GM18511 (cell line): ENCODE measurements around the gene PATJ.
"Not testable (repeated sequence)": the region's sequence is repeated elsewhere in the genome, so short reads cannot be mapped to it uniquely, and the experiment has no call there.

Source experiments
- ATAC-seq: cut with Tn5 transposase; IDR thresholded peaks from one replicate; pipeline ENCODE4 v1.9.1; 2021; ENCODE audit warnings: mild to moderate bottlenecking, moderate library complexity; ENCODE audit not compliant: unreplicated experiment

Gene PATJ

DNA sequence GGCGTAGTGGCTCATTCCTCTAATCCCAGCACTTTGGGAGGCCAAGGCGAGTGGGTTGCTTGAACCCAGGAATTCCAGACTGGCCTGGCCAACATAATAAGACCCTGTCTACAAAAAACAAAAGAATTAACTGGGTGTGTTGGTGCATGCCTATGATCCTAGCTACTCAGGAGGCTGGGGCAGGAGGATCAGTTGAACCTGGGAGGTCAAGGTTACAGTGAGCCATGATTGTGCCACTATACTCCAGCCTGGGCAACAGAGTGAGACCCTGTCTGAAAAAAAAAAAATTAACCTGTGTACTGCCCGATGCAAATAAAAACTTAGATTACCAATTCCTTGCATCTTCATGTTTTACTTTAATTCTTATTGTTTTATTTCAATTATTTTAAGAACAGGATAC is 193.2 kb downstream of the PATJ start:
- ATAC-seq = no peak

DNA sequence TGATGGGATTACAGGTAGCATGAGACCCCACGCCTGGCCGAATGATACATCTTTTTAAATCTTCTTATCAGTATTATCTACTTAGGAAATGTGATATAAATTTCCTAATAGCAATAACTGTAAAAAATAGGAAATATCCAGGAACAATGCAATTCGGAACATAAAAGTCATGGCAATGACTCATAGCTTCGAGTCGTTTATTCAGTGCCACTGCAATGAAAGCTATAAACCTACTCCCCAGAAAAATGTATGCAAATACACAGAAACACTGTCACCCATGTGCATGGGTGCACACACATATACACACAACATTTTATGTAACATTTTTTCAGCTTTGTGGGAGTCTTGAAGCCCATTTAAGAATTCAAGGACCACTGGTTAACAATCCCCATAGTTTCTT is 194.6 kb downstream of the PATJ start:
- no peak for ATAC-seq

DNA sequence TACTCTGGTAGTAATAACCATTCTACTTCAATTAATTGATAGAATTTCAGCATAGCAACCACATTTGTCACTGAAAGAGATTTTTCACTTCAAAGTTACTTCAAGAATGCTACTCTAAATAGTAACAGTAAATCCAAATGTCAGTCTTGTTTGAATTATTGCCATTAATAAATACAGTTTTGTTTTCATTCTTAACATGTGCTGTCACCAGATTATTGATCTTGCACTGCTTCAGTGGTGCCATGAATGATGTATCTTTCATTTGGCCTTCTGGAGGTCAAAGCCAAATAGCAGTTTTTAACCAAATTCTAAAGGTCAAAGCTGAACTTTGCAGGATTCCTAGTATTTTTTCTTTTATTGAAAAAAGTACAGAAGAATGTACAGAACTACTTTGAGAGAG is 199.5 kb downstream of the PATJ start:
- no peak for ATAC-seq

DNA sequence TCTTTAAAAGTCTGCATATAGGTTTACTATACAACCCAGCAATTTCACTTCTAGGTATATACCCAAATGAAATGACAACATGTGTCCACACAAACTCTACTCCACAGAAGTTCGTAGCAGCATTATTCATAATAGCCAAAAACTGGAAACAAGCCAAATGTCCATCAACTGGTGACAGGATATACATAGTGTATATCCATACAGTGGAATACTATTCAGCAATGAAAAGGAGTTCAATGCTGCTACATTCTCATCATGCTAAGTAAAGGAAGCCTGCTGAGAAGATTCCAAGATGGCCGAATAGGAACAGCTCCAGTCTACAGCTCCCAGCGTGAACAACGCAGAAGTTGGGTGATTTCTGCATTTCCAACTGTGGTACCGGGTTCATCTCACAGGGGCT is 200.6 kb downstream of the PATJ start:
- no peak for ATAC-seq

DNA sequence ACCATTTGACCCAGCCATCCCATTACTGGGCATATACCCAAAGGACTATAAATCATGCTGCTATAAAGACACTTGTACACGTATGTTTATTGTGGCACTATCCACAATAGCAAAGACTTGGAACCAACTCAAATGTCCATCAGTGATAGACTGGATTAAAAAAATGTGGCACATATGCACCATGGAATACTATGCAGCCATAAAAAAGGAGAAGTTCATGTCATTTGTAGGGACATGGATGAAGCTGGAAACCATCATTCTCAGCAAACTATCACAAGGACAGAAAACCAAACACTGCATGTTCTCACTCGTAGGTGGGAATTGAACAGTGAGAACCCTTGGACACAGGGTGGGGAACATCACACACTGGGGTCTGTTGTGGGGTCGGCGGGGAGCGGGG is 206.4 kb downstream of the PATJ start:
- ATAC-seq = not testable (repeated sequence)

DNA sequence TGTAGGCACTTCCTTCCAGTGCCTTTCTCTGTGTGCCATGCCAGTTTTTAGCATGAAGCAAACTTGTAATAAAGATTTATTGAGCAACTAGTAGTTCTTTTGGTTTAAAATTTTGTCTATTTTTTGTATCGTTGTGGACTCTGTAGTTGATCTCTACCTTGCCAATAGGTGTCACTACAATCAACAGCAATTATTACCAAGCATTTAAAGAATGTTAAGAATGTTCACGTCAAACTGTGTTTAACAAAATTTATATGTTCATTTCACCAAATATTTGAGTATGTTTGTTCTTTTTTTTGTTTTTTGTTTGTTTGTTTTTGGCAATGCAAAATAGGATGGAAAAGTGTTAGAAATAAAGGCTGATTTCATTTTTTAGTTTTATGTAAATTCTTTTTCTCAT is 208.1 kb downstream of the PATJ start:
- no peak for ATAC-seq

DNA sequence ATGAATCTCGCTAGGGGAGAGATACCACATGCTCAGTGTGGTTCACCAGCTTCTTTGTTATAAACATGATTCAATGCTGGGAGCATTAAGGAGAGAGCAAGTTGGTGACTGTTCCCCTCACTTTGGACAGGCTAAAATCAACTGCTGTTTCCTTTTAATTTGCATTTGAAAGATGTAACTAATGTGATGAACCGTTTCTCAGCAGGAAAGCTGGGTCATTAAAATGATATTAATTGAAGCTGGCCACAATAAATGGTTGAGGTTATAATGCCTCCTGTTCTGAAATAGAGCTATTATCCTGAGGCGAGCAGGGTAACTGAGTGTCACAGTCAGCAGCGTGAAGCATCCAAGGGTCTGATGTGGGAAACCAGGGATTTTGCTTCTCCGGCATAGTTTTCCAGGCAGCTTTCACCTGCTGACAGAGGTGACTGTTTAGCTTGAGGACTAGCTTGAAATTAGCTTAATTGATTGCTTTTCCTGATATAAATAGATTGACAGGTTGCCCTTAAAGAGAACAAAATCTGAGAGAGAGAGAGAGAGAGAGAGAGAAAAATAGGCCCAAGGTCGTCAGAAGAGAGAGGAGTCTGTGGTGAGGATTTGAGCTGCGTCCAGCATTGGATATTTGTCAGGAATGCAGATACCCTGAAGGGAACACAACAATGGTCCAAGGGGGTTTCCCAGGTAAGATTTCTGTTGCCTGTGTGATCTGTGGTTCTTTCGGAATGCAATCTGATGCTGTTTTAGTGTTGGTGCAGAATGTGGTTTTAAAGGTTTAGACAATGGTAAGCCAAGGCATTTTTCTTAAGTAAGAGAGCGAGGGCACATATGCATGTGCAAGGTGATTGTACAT is 209.7 kb downstream of the PATJ start:
- no peak for ATAC-seq

DNA sequence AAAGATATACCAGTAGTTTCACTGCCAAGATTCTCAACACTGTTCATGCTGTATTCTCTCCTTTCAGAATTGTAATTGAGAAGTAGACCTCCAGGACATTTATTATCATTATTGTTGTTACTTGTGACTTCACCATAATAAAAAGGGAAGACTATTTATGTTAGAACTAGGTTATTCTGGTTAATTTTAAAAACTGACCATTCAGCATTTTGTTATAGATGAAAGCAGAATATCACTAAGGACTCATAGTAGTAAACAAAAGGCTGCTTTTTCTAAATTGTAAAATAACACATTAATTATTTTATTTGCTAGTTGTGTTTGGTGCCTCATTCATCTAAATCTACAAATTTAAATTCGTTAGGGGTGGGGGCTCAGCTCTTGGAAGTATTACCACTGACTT is 210.4 kb downstream of the PATJ start:
- no peak for ATAC-seq

DNA sequence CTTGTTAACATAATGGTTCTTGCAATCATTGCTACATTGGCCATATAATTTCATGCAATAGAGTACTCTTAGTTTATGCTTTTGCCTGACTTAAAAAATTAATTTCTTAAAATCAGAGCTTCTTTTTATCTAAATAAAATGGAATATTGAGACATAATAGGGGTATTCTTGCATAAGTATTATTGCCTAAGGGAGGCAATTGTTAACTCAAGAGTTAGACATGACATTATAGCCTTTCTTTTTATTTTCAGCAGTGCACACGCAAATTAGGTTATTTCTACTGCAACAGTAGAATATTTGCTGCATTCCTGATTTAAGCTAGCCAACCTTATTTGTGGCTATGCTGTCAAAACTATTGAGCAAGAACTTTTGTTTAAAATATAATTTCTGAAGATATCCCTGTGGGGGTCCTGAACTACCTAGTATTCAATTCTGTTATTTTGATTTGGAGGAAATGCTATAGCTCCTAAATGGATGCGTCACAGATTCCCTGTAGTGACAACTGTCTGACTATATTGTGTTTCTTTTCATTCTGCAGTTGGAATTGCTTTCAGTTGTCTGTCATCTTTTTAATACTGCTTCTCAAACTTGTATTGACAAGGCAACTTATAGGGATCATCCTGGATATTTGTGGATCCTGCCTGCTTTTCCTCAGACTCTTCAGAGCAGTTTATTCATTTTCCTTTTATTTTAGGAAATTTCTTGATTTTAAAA is 211.0 kb downstream of the PATJ start:
- no peak for ATAC-seq

DNA sequence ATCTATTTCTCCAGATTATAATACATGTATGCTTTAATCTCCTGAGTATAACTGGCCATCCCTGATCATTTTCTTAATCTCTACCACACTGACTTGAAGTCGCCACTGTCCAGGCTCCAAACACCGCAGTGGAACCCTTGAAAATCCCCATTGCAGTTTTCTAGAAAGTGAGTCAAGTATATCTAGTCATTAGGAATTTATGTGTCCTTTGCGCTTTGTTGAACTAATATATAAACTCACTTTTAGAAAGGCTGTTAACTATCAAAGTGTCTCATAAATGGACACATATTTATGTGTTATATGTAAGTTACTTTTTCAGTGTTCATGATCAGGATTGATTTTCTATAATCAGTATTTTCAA is 211.5 kb downstream of the PATJ start:
- no peak for ATAC-seq

DNA sequence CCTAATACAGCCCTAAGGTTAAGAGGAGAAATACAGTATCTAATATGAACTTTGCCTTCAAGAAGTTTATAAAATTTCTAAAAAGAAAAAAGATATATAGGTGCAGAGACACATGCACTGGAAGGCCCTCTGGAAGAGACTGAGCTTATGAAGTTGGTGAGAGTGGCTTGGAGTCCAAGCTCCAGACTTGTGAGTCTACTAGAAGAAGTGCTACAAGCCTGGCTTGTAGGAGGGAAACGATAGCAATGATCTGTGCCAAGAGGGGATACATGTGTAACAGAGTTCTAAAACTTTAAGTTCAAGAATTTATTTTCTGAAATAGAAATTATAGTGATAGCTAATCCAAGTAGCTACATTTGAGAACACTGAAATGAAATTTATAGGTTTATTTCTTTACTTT is 213.0 kb downstream of the PATJ start:
- ATAC-seq = no peak

DNA sequence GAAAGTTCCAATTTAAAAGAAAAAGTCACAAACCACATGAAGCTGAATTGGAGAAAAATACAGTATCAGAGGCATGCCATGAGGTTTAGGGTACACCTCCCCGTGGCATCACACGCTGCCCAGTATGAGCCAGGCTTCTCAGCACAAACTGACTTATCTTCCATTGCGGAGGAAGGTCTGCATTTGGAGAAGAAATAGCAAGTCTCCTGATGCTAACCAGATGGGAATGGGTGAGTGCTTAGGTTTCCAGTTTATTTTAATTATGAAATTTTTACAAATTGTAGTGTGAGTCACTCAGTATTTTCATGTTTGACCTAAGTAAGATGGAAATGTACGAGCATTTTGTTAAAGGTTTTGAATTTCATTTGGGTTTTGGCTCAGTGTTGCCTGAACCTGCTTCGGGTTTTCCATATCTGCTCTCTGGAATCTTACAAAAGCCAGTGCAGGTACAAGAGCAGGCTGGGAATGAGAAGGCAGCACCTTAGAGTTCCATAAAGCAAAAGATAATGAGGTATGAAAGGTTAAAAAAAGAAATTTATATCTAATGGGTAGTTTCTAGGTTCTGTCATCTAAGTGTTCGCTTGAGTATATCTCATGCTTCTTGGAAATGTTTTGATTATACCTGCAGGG is 213.9 kb downstream of the PATJ start:
- no peak for ATAC-seq

DNA sequence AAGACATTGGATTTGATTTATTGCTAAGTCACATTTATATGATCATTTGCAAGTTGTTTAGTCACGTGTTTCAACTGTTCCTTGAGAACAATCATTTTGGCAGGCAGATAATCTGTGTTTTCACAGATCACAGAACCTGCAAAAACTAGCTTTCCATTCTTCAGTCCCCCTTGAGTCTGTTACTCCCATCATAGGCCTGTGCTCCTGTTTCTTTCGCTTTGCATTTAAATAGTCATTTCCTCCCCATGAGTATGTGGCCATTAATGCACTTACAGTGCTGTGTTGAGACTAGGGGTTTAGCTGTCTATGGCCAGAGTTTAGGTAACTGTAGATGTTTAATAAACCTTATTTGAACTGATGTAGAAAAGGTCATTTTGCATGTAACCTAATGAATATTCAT is 214.5 kb downstream of the PATJ start:
- no peak for ATAC-seq

DNA sequence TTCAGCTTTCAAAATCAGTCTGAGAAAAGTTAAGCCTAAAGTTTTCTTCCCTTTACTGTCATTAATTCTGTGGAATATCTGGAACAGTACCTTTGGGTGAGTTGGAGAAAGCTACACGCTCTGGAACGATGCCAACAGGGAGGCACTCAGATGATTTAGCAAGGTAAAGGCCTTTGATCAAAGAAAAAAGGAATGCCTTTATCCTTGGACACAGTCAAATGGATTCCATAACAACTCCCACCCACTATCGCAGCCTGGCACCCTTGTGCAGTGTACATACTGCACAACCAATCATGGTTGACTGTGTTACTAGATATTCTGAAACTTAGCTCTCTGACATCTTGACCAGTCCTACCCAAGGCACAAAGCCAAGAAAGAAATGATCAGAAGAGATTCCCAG is 218.7 kb downstream of the PATJ start:
- ATAC-seq = no peak

DNA sequence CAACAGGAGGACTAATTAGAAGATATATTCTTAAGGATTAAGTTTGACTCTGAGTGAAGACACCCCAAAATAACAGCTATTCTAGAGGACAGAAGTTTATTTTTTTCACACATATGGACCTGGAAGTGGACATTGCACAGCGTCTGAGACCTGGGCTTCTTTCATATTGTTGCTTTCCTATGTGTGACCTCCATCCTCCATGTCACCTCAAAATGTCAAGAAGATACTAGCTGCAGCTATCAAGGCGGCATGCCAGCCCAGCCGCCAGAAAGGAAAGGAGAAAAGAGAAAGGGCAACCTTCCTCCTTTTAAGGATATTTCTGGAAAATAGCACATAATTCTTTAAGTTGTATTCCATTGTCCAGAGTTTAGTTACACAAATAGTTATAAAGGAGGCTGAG is 220.4 kb downstream of the PATJ start:
- ATAC-seq = no peak

DNA sequence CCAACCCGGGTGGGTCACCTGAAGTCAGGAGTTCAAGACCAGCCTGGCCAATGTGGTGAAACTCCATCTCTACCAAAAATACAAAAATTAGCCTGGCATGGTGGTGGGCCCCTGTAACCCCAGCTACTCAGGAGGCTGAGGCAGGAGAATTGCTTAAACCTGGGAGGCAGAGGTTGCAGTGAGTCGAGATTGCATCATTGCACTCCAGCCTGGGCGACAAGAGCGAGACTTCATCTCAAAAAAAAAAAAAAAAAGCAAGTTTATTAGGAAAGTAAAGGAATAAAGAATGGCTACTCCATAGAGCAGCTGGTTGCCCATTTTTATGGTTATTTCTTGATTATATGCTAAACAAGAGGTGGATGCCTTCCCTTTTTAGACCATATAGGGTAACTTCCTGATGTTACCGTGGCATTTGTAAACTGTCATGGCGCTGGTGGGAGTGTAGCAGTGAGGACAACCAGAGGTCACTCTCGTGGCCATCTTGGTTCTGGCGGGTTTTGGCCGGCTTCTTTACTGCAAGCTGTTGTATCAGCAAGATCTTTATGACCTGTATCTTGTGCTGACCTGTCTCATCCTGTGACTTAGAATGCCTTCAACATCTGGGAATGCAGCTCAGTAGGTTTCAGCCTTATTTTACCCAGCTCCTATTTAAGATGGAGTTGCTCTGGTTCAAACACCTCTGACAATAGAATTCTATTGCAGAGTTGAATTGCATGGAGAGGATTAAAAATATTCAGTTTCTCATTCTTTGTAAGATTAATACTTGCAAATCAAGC is 224.4 kb downstream of the PATJ start:
- not testable (repeated sequence) for ATAC-seq

DNA sequence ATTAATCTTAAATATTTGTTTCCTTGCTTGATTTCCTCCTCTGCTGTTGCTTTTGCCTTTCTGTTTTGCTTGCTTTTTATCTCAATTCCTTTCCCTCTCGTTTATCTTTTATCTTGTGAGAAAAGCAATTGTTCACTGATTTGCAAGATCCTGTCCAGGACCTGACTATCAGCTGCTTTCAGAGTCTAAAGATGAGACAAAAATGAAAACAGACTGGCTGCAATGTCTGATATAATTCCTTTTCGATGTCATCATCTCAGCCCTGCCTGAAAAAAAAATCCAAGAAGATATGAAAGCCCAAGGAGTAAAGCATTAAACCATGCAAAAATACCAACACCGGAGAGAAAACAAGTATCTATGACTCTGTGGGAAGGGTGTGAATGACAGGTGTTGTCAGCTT is 225.5 kb downstream of the PATJ start:
- no peak for ATAC-seq

DNA sequence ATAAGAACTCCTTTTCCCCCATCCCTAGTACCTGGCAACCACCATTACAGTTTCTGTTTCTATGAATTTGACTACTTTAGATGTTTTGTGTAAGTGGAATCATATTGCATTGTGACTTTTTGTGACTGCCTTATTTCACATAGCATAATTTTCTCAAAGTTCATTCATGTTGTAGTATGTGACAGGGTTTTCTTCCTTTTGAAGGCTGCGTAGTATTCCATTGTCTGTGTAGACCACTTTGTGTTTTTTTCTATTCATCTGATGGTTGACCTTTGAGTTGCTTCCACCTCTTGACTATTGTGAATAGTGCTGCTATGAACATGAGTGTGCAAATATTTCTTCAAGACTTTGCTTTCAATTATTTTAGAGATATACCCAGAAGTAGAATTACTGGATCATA is 226.6 kb downstream of the PATJ start:
- no peak for ATAC-seq

DNA sequence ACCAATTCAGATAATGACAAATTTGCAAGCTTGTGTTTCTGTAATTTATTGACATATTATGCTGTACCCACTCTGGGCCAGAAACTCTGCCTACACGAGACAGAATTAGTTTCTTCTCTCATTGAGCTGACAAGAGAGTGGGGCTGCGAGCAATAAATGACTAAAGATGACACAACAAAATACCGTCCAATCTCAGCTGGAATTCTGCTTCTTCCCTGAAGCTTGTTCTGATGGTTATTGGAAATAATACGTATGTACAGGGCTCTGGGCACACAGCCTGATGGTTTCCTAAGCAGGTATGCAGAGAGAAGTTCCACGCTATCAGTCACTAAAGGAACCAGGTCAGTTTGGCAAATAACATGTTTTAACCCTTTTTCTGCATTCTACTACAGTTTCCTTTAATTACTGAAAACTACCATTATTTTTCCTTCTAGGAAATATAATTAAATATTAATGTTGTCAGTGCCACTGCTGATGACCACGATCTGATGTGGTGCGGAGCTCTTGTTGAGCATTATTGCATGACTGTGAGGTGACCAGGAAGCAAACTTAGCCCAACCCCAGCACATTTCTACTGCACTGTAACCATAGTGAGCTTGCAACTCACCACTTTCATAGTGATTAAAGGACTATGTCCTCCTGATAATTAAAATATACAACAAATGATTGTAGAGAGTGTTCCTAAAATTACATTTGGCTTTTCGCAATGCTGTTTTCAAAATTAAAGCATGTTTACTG is 231.0 kb downstream of the PATJ start:
- no peak for ATAC-seq

DNA sequence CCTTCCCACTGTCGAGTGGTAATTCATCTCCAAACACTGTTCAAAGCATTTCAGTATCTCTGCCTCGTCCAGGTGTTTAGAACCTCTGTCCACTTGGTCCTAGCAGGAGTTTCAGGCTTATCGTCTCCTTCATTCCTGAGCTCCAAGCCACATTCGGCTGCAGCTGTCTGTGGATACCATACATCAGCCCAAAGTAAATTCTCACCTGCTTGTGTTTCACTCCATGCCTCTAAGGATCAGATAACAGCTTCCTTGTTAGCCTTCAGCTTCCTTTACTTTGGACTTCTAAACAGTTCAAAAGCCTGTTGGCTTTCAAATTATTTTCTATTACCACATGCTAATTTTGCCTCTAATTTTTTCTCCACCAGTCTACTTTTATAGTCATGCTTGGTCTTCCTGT is 233.4 kb downstream of the PATJ start:
- ATAC-seq = no peak

DNA sequence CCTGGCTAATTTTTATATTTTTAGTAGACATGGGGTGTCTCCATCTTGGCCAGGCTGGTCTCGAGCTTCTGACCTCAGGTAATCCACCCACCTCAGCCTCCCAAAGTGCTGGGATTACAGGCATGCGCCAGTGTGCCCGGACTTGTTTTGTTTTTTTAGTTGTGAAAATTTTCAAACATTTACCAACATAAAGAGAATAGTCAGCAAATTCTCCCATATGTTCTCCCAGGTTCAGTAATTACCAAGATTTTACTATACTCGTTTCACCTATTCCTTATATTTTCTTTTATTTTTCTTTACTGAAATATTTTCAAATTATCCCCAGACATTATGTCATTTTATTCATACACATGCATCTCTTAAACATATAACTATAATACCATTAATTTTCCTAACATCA is 234.3 kb downstream of the PATJ start:
- ATAC-seq = no peak
